ENCODE measurements around the gene GPR26.

The GPR26 gene

GRCh38 chr10:123666318-123667236 lies at the start of gene GPR26:
Gene GPR26, plus strand, starts transcription at chr10:123666355. Its CDS starts 53 bp downstream, at chr10:123666408.
- DNase-seq (ENCODE audit: low read depth in 3 of 3) = no peak

- DNase-seq (ENCODE audit: low read depth in 3 of 3) = no peak
These were observed 47.9 kb upstream of the GPR26 start for GRCh38 chr10:123618224-123618623.

- no peak for DNase-seq (ENCODE audit: low read depth in 3 of 3)
These were observed 46.9 kb upstream of the GPR26 start for GRCh38 chr10:123619067-123619855.

GRCh38 chr10:123620621-123621020 lies 45.5 kb upstream of the GPR26 start:
- no peak for DNase-seq (ENCODE audit: low read depth in 3 of 3)

- DNase-seq (ENCODE audit: low read depth in 3 of 3) = no peak
These were observed 44.7 kb upstream of the GPR26 start for GRCh38 chr10:123621492-123621891.

GRCh38 chr10:123621916-123622315 lies 44.2 kb upstream of the GPR26 start:
- DNase-seq (ENCODE audit: low read depth in 3 of 3) = no peak

GRCh38 chr10:123622381-123622780 lies 43.8 kb upstream of the GPR26 start:
- DNase-seq (ENCODE audit: low read depth in 3 of 3) = no peak

GRCh38 chr10:123624086-123624485 lies 42.1 kb upstream of the GPR26 start:
- DNase-seq (ENCODE audit: low read depth in 3 of 3) = no peak

- DNase-seq (ENCODE audit: low read depth in 3 of 3) = no peak
These were observed 33.0 kb upstream of the GPR26 start for GRCh38 chr10:123633106-123633505.

GRCh38 chr10:123633636-123634035 lies 32.5 kb upstream of the GPR26 start:
- DNase-seq (ENCODE audit: low read depth in 3 of 3) = no peak

GRCh38 chr10:123634221-123634620 lies 31.9 kb upstream of the GPR26 start:
- DNase-seq (ENCODE audit: low read depth in 3 of 3) = no peak

GRCh38 chr10:123635131-123635530 lies 31.0 kb upstream of the GPR26 start:
- no peak for DNase-seq (ENCODE audit: low read depth in 3 of 3)

- no peak for DNase-seq (ENCODE audit: low read depth in 3 of 3)
These were observed 30.4 kb upstream of the GPR26 start for GRCh38 chr10:123635745-123636144.

GRCh38 chr10:123636598-123637325 lies 29.4 kb upstream of the GPR26 start:
- no peak for DNase-seq (ENCODE audit: low read depth in 3 of 3)

- no peak for DNase-seq (ENCODE audit: low read depth in 3 of 3)
These were observed 28.8 kb upstream of the GPR26 start for GRCh38 chr10:123637326-123637880.

GRCh38 chr10:123639131-123639530 lies 27.0 kb upstream of the GPR26 start:
- DNase-seq (ENCODE audit: low read depth in 3 of 3) = no peak

GRCh38 chr10:123640016-123640535 lies 26.1 kb upstream of the GPR26 start:
- DNase-seq (ENCODE audit: low read depth in 3 of 3) = no peak

GRCh38 chr10:123642293-123642692 lies 23.9 kb upstream of the GPR26 start:
- no peak for DNase-seq (ENCODE audit: low read depth in 3 of 3)

- DNase-seq (ENCODE audit: low read depth in 3 of 3) = no peak
These were observed 23.5 kb upstream of the GPR26 start for GRCh38 chr10:123642697-123643096.

- no peak for DNase-seq (ENCODE audit: low read depth in 3 of 3)
These were observed 22.8 kb upstream of the GPR26 start for GRCh38 chr10:123643315-123643714.

- DNase-seq (ENCODE audit: low read depth in 3 of 3) = no peak
These were observed 21.1 kb upstream of the GPR26 start for GRCh38 chr10:123645016-123645415.

- no peak for DNase-seq (ENCODE audit: low read depth in 3 of 3)
These were observed 20.5 kb upstream of the GPR26 start for GRCh38 chr10:123645615-123646014.

Data from stimulated activated CD4-positive, alpha-beta T cell treated with anti-CD3 and anti-CD28 coated beads, TNF-alpha, amount 100 ng/mL, for 4 hours (primary cell).